Heart left ventricle (tissue), 16 donors: ENCODE measurements around the gene CYP46A1. TPM values are rescaled to one million over a fixed set of nuclear protein-coding genes. Genes with fewer than 3 reads are reported as not detected.

Experiments used
- ATAC-seq, 4 donors: fragments of 200-7000 bp; cut with Tn5 transposase; one replicate each; pipeline ENCODE4 v1.9.1; 2020 to 2022; ENCODE audit warnings: moderate library complexity in 4 of 4, mild to moderate bottlenecking in 3 of 4, moderate number of reproducible peaks in 1 of 4
- DNase-seq, 5 donors: peaks; one replicate each; pipeline ENCODE4 v3.0.0-alpha.2; 2020
- H3K27ac ChIP-seq, 12 donors: fragments of 200-600 bp; sonication (generic) in 4 of 12; one replicate each; pipeline versions ENCODE4 v1.5.0 to v1.8.0; 2016 to 2022; ENCODE audit warnings: mild to moderate bottlenecking in 2 of 12
- H3K27me3 ChIP-seq, 9 donors: fragments of 200-600 bp; sonication (generic) in 2 of 9; one replicate each; pipeline versions ENCODE4 v1.5.1 to v1.8.0; 2016 to 2022; ENCODE audit warnings: mild to moderate bottlenecking in 3 of 9
- H3K36me3 ChIP-seq, 9 donors: fragments of 200-600 bp; sonication (generic) in 2 of 9; one replicate each; pipeline versions ENCODE4 v1.5.0 to v1.8.0; 2018 to 2022; ENCODE audit warnings: mild to moderate bottlenecking in 2 of 9
- H3K4me1 ChIP-seq, 12 donors: fragments of 200-600 bp; sonication (generic) in 4 of 12; one replicate each; pipeline versions ENCODE4 v1.5.0 to v1.8.0; 2016 to 2022; ENCODE audit warnings: mild to moderate bottlenecking in 3 of 12
- H3K4me3 ChIP-seq, 12 donors: fragments of 200-600 bp; sonication (generic) in 4 of 12; one replicate each; pipeline versions ENCODE4 v1.5.0 to v1.8.0; 2017 to 2022; ENCODE audit warnings: mild to moderate bottlenecking in 9 of 12, moderate library complexity in 4 of 12
- H3K9me3 ChIP-seq, 12 donors: fragments of 200-600 bp; sonication (generic) in 4 of 12; one replicate each; pipeline versions ENCODE4 v1.5.0 to v1.8.0; 2016 to 2022; ENCODE audit warnings: mild to moderate bottlenecking in 1 of 12
- POLR2A ChIP-seq, 2 donors: fragments of 450-650 bp; IDR thresholded peaks; one replicate each; pipeline ENCODE4 v1.6.1; 2017; ENCODE audit warnings: antibody characterized with exemption in 2 of 2, mild to moderate bottlenecking in 2 of 2, moderate library complexity in 2 of 2
- WGBS, 4 donors: extraction: QIAGEN DNeasy Blood & Tissue Kit in 2 of 4; methylation state at CpG; one replicate each; pipeline versions ENCODE4 v1.1.5 to v1.1.7; 2013 to 2018; 5-methylcytosine and 5-hydroxymethylcytosine counted together
- intact Hi-C, 10 donors: fragments of 100-400 bp; cut with DNase I; formaldehyde crosslinking; loops; one replicate each; pipeline versions ENCODE4 v1.11.1 to v1.14.2; 2022
- polyA plus RNA-seq, 2 donors: library from polyadenylated mRNA; stranded (reverse); fragments of 200-250 nt; gene quantifications; one replicate each; pipeline ENCODE4 v1.2.3, GENCODE V29; 2013
- total RNA-seq, 9 donors: library from RNA; depleted of rRNA in 2 of 9; stranded (reverse); fragments of >200 nt in 2 of 9; fragmentation: NEBNext Ultra II Directional in 3 of 9; extraction: Animal tissue kit (Norgen Biotek cat#: 25700) in 3 of 9; gene quantifications; one replicate each; pipeline versions ENCODE4 v1.1.0 to v1.2.4, GENCODE V29; 2016 to 2023
- TF ChIP-seq, protein P1 (sequence below), 12 donors: fragments of 200-600 bp; sonication (generic) in 4 of 12; IDR thresholded peaks; one replicate each; pipeline versions ENCODE4 v1.5.0 to v1.8.0; 2018 to 2022; ENCODE audit warnings: antibody characterized with exemption in 12 of 12, mild to moderate bottlenecking in 5 of 12
- donor health status: ischemic (EF 13 %, LVEDD 7.1; RV severe dilation, severe dysfunction).
- donor health status: healthy with polysubstance abuse.
- donor health status: DM: no; HTN: yes; CAD: no.
- donor health status: DM: no; HTN: no; CAD: no.
- donor health status: ischemic (EF 25% LVEDD 6.9; RV normal size, moderate dysfunction).
- donor health status: ischemic (EF 25% LVEDD 5.7; RV mildly dilated, moderate dysfunction).
- donor health status: healthy.
- donor health status: DM: yes; HTN: yes; CAD: no.
- donor health status: ischemic (EF 35%, LVEDD 5.7; RV mildly dilated, moderate dysfunction).
- donor health status: nonischemic (EF 11% LVEDD 7.7; RV severe dilation, severe dysfunction).
- donor health status: DM: yes; HTN: yes; CAD: no.
- donor health status: PGD.
- donor health status: ischemic (EF 29% LVEDD 5.4; RV normal size, mild dysfunction).
- donor health status: nonischemic (EF 23%, LVEDD 6.1; RV moderate dilation, normal function).

The CYP46A1 gene
- total and polyA plus RNA-seq, 11 donors = 1.5 to 8.0 (median 3.4) TPM

DNA sequence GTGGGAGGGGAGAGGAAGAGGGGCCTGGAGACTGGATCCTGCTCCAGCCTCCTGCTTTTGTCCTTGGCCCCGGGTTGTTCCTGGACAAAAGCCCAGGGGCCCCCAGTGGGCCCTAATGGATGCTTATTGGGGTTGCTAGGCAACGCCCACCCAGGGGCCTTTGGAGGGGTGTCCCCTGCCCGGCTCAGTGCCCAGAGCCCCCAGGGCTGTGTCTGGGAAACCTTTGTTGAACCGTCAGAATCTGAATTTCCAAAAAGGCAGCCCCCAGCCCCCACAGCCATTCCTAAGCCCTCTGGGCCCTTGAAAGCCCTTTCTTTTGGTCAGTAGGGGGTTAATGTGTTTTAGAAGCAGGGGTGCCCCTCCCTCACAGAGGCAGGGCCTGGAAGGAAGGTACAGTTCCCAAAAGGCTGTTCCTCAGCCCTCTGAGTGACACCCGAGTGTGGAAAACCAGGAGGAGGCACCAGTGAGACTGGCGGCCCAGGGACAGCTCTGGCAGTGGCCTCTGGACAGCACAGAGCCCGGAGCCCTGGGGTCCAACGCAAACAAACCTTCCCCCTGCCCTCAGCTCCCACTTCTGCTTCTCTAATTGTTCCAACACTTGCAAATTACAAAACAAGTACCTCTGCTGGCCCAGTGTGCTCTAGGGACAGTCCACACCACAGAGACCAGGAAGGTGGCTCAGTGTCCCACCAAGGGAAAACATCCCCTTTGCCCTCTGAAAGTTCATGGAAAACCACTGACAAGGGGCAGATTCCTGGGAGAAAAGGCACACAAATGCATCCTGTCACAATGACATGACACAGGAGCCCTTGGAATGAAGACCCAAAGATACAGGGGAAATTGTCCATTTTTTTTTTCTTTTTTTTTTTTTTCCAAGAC is 19.8 kb upstream of the CYP46A1 start:
- H3K36me3 ChIP-seq = peaks cover 0 to 37% (median 0%) of the 10 kb centered on the region in 9 donors
- H3K9me3 ChIP-seq = no peaks in the 10 kb centered on the region
- no peak overlapping the region for H3K4me3 ChIP-seq
- H3K27ac ChIP-seq = no peak overlapping the region
- intact Hi-C loops = no loop called here
- no peak for TF ChIP-seq POLR2A (IDR thresholded peaks at IDR 0.05)
- TF ChIP-seq, protein P1, sequence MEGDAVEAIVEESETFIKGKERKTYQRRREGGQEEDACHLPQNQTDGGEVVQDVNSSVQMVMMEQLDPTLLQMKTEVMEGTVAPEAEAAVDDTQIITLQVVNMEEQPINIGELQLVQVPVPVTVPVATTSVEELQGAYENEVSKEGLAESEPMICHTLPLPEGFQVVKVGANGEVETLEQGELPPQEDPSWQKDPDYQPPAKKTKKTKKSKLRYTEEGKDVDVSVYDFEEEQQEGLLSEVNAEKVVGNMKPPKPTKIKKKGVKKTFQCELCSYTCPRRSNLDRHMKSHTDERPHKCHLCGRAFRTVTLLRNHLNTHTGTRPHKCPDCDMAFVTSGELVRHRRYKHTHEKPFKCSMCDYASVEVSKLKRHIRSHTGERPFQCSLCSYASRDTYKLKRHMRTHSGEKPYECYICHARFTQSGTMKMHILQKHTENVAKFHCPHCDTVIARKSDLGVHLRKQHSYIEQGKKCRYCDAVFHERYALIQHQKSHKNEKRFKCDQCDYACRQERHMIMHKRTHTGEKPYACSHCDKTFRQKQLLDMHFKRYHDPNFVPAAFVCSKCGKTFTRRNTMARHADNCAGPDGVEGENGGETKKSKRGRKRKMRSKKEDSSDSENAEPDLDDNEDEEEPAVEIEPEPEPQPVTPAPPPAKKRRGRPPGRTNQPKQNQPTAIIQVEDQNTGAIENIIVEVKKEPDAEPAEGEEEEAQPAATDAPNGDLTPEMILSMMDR (IDR thresholded peaks at IDR 0.05) = no peak
- peaks cover 0 to 24% (median 8%) of the 10 kb centered on the region in 9 donors for H3K27me3 ChIP-seq
- WGBS, 4 donors = 49 to 68% (median 61%) methylated on average over 4 to 8 of the region's 8 CpGs
- H3K4me1 ChIP-seq = peaks cover 0 to 9% (median 0%) of the 10 kb centered on the region in 12 donors
- DNase-seq = peak in 1 of 5 donors; percentile 44
- ATAC-seq = no peak

DNA sequence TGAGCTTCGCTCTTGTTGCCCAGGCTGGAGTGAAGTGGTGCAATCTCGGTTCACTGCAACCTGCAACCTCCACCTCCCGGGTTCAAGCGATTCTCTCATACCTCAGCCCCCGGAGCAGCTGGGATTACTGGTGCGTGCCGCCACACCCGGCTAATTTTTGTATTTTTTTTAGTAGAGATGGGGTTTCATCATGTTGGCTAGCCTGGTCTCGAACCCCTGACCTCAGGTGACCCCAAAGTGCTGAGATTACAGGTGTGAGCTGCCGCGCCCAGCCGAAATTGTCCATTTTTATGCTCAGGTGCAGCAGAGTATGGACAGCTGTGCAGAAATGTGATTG is 19.2 kb upstream of the CYP46A1 start:
- peak in 1 of 5 donors; percentile 7 for DNase-seq
- H3K27me3 ChIP-seq = peaks cover 0 to 19% (median 6%) of the 10 kb centered on the region in 9 donors
- H3K36me3 ChIP-seq = peaks cover 0 to 38% (median 0%) of the 10 kb centered on the region in 9 donors
- no peak for ATAC-seq
- H3K4me3 ChIP-seq = no peak overlapping the region
- intact Hi-C loops = no loop called here
- 80 to 84% (median 81%) methylated on average over 12 of the region's 12 CpGs for WGBS, 4 donors
- peaks cover 0 to 3% (median 0%) of the 10 kb centered on the region in 12 donors for H3K4me1 ChIP-seq
- no peak overlapping the region for H3K27ac ChIP-seq
- TF ChIP-seq, protein P1 (IDR thresholded peaks at IDR 0.05) = no peak
- TF ChIP-seq POLR2A (IDR thresholded peaks at IDR 0.05) = no peak
- H3K9me3 ChIP-seq = no peaks in the 10 kb centered on the region

DNA sequence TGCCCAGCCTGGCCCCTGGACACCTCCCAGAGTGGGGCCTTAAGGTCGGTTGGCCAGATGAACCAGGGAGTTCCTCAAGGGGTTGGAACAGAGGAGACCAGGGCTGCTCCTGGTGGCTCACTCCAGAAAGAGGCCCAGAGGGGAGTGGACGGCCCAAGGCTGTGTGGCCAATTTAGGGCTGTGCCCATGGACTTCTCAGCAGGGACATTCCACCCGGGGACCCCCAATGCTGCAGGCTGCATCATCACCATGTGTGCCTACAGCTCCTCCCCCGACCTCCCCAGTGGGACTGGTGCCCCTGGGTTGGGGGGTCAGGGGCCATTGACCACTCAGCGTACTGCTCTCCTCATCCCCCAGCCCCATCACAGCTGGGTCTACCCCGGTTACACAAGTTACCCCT is 17.6 kb upstream of the CYP46A1 start:
- ATAC-seq = peak in 1 of 4 donors; percentile 11
- 67 to 81% (median 76%) methylated on average over 6 of the region's 6 CpGs for WGBS, 4 donors
- peaks cover 0 to 31% (median 0%) of the 10 kb centered on the region in 9 donors for H3K36me3 ChIP-seq
- TF ChIP-seq POLR2A (IDR thresholded peaks at IDR 0.05) = no peak
- TF ChIP-seq, protein P1 (IDR thresholded peaks at IDR 0.05) = no peak
- H3K4me3 ChIP-seq = no peak overlapping the region
- H3K4me1 ChIP-seq = peaks cover 0 to 3% (median 0%) of the 10 kb centered on the region in 12 donors
- H3K9me3 ChIP-seq = no peaks in the 10 kb centered on the region
- DNase-seq = no peak
- H3K27ac ChIP-seq = no peak overlapping the region
- H3K27me3 ChIP-seq = peaks cover 0 to 7% (median 0%) of the 10 kb centered on the region in 9 donors
- intact Hi-C loops = no loop called here

DNA sequence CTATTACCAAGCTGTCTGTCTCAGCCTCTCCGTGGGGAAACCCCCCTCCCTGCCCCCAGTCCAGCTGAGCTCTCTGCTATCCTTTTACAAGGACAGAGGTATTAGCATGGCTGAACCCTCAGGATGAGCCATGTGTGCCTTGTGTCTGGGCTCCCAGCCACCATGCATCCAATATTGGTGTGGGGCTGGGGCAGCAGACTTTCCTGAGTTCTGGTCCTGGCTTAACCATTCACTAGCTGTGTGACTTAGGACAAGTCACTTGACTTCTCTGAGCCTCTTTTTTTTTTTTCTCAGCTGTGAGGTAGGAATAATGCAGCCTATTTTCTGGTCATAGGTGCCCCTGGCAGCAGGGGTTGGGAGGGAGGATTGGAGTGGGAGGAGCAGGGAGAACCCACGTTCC is 17.1 kb upstream of the CYP46A1 start:
- Histone ChIP-seq H3K27me3 (peaks cover 0 to 3% (median 0%) of the 10 kb centered on the region in 9 donors), H3K4me1 (peaks cover 0 to 3% (median 0%) of the 10 kb centered on the region in 12 donors), H3K9me3 (no peaks in the 10 kb centered on the region), H3K27ac (no peak overlapping the region), H3K36me3 (peaks cover 0 to 26% (median 0%) of the 10 kb centered on the region in 9 donors), H3K4me3 (no peak overlapping the region)
- intact Hi-C loops = no loop called here
- DNase-seq (no peak), ATAC-seq (no peak)
- WGBS, 4 donors = 59 to 61% (median 60%) methylated on average over 2 of the region's 2 CpGs
- TF ChIP-seq, protein P1 (IDR thresholded peaks at IDR 0.05) = no peak
